AG20443 (cell line): ENCODE measurements around the gene MYCBPAP.

ENCODE experiments used
- DNase-seq: peaks from one replicate; pipeline ENCODE4 v3.0.0; 2012; ENCODE audit warnings: low spot score, mixed read lengths

The MYCBPAP gene

DNA sequence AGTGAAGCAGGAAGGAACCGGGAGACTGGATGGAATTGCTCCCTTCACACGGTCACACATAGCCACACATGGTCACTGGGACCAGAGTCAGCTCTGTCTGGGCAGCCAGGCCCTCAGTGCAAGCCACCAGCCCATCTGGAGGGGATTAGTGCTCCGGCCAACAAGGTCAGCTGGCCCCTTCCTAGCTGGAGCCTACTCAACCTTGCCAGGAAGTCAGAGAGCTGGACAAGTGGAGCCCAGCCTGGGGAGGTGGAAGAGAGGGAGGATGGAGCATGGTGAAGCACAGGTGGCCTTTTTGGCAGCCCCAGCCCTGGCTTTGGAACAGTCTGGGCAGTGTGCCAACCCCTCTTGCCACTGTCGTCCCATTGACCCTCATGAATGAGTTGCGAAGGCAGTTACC, 48.6 kb downstream of the MYCBPAP start:
- DNase-seq: no peak

DNA sequence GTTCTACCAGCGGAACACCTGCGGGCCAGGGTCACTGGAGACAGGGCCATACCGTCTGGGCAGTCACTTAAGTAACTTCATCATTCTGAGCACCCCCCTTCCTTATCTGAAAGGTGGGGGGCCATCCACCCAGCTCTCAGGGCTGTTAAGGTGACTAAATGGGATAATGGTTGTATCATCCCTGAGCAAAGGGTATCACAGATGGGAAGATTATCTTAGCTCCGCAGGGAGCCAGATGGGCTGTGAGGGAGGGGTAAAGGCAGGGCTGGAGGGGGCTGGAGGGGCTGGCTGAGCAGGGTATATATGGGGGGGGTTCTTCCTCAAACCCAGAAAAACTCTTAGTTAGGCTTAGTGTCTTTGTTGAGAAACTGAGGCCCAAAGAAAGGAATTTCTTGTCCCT, 49.4 kb downstream of the MYCBPAP start:
- no peak for DNase-seq

DNA sequence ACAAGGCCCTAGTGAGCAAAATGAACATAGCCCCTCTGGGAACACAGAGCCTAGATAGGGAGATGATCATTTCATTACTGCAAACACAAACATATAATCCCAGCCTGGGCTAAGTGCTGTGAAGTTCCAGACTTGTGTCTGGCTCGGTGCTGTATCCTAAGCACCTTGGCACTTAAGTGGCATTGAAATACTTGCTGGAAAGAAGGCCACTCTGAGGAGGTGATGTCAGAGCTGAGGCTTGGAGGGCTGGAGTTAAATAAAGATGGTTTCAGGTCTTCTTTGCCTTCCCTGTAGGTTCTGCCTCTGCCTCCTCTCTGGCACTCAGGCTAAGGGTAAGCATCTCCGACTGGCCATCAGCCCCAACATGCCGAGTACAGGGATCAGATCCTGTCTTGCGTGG, 49.9 kb downstream of the MYCBPAP start:
- no peak for DNase-seq

DNA sequence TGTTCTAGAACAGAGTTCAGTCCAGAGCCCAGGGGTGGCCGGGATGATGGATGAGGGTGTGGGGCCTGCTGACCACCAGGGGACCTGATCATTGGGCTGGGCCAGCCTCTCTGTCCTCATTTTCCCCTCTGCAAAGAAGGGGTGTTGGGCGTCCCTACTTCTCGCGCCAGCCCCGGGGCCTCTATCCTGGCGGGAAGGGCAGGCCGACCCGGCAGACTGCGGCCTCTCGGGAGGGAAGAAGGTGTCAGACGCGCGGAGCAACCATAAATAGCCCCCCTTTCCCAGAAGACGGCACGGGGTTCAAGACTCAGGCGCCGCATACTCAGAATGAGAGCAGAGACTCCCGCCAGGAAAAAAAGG, 50.3 kb downstream of the MYCBPAP start:
- no peak for DNase-seq

DNA sequence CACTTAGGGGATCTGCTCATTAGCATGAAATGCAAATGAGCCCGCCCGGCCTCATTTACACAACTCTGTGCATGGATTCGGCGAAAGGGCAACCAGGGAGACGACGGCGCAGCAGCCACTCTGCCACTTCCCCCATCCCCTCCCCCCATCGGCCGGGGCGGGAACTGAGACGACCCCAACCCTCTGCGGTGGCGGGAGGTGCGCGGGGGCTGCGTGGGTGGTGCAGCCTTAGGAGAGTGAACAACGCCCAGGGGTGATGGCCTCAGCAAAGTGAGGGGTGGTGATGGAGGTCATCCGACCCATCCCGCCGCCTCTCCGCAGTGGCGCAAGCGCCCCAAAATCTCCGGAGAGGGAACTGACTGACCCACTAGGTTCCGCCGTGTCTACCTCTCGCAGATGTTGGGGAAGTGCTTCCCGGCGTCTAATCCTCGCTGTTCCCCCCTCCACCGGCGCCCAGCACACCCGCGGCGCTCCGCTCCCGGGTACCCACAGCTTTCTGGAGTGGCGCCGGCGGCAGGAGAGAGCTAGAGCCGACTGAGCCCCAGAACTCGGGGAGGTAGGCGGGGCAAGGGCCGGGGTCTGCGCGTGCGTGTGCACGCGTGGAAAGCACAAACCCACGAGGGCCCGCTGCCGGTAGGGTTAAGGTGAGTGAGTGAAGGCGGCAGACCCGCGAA, 50.8 kb downstream of the MYCBPAP start:
- DNase-seq: no peak

DNA sequence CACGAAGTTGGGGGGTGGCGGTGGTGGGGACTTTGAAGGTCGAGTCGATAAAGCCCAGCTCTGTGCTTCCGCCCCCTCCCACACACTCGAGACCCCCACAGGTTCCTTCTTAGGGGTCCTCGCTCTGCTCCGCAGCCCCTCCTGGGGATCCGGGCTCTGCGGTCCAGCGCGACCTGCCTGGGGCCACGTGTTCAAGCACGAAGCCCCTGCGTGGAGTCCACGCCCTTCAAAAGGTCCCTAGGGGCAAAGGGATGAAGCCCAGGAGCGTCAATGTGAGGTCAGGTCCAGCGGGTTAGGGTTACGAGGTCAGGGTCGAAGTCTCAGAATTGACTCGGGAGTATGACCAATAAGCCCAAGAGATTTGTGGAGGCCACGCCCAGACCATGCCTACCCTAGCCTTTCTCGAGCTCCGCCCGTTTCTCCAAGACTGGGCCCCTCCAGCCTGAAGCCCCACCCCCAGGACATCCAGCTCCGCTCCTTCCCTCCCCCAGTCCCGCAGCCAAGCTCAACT, 51.5 kb downstream of the MYCBPAP start:
- peak; percentile 66 for DNase-seq

DNA sequence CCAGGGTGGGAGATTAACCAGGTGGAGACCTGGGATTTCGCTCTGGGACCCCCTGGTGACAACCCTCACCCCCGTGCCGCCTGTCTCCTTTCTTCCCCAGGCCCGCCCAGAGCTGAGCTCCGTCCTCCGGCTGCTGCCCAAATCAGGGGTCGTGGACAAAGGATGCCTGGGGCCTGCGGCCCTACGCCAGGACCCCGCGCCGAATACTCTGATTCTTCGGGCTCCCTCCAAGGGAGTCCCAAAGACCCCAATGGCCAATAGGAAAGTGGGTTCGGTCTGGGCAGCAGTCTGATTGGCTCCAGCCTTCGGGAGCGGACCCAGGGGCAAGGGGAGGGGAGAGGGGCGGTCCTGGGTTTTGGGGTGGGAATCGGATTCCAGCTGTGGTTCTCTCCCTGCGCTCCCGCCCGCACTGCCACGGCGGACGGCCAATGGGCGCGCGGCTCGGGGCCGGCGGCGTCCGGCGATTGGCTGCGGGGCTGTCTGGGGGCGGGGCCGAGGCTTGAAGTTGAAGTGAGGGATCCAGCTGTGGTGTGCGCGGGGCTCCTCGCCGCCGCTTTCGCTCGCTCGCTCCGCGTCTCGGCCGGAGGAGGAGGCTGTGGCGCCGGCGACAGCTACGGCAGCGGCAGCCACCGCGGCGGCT, 52.1 kb downstream of the MYCBPAP start, which contains the start of gene CACNA1G:
TSS of gene CACNA1G (plus strand) at position 531 of the 640 bp plus-strand sequence. CDS start 745 bp downstream, outside the sequence.
- DNase-seq: peak; percentile 96

DNA sequence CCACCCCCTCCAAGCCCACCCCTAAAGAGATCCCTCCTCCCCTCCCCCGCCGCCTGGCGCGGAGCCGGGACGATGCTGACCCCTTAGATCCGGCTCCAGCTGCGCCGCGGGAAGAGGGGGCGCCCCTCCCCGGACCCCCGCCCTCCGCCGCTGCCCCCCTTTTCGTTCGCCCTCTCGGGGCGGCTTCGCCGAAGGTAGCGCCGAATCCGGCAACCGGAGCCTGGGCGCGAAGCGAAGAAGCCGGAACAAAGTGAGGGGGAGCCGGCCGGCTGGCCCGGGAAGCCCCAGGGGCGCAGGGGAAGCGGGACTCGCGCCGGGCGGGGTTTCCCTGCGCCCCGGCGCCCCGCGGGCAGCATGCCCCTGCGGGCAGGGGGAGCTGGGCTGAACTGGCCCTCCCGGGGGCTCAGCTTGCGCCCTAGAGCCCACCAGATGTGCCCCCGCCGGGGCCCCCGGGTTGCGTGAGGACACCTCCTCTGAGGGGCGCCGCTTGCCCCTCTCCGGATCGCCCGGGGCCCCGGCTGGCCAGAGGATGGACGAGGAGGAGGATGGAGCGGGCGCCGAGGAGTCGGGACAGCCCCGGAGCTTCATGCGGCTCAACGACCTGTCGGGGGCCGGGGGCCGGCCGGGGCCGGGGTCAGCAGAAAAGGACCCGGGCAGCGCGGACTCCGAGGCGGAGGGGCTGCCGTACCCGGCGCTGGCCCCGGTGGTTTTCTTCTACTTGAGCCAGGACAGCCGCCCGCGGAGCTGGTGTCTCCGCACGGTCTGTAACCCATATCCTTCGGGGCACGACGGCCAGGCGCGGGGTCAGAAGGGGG, 52.9 kb downstream of the MYCBPAP start:
- no peak for DNase-seq

DNA sequence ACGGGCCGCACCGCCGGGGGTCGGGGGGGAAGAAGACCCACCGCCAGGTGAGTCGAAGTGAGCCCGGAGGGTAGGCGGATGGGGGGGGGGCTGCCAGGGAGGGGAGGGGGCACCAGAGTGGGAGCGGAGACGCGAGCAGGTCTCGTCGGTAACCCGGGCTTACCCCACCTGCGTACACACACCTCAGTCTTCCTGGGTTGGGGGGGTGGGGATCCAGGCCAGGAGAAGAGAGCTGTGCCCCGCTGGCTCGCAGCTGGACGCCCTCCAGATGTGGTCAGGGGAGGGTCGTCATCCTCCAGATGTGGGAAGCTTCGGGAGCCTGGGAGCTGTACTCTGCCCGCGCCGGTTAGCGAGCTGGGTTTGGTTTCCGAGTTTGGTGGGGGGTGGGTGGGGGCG, 53.5 kb downstream of the MYCBPAP start:
- DNase-seq: no peak

DNA sequence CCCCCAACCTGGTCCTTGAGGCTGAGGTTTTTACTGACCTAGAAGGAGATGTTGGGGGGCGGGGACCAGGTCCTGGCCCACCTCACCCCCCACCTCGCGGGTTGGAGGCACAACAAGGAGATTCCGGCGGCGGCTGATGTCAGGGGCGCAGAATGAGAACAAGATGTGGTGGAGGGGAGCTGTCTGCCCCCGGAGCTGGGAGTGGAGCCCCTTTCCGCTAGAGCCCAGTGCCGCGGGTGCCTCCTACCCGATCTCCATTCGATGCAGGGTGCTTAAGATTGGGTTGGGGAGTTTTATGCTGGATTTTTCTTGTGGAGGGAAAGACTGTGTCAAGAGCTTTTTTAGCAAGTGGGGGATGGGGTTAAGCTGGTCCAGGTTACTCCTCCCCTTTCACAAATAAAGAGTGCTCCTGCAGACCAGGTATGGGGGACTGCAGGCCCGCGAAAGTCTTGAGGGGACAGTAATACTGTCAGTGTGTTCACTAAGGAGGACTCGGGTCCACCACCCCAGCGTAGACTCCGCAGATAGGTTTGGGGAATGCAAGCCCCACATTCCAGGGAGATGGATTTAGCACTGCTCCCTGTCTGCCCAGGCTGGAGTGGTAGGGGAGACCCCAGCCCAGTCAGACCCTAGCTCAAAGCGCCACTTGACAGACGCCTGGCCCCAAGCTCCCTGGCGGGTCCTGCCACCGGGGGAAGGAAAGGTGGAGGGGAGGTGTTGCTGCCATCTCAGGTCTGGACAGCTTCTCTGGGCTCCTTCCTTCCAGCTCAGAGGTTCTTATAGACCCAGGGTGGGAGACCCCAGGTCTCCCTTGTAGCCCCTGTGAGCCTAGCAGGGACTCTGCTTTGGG, 54.2 kb downstream of the MYCBPAP start:
- no peak for DNase-seq

DNA sequence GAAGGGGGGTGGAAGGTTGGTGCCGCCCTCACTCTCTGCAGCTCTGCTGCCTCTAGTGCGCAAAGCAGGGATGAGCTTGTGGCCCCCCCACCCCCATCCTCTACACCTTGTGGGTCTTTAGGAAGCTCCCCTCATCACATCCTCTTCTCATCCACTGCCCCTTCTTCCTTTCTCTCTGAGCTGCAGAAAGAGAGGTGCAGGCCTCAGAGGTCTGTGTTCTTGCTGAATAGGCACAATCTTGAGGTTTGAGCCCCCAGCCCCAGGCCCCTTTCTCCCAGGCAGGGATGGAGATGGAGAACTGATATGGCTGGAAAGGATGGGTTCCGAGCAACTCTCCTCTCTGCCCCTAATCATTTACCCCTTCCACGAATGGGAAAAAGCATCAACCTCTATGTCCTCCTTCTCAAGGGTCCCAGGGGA, 54.9 kb downstream of the MYCBPAP start:
- DNase-seq: no peak

DNA sequence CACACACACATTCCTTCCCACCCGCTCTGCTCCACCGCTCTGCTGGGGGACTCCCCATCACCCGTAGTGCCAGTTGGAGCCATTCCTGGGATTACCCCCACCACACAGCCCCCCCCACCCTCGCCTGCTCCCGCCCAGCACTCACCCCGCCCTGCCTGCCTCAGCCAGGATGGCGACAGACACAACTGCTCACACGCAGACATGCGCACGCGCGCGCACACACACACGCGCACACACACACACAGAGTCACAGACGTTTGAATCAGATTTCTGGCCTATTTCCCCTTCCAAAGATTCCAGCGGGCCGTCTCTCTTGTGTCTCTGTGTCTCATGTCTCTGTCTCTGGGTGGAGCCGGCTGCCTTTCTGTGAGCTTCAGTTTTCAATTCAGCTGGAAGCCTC, 56.7 kb downstream of the MYCBPAP start:
- DNase-seq: peak; percentile 95

DNA sequence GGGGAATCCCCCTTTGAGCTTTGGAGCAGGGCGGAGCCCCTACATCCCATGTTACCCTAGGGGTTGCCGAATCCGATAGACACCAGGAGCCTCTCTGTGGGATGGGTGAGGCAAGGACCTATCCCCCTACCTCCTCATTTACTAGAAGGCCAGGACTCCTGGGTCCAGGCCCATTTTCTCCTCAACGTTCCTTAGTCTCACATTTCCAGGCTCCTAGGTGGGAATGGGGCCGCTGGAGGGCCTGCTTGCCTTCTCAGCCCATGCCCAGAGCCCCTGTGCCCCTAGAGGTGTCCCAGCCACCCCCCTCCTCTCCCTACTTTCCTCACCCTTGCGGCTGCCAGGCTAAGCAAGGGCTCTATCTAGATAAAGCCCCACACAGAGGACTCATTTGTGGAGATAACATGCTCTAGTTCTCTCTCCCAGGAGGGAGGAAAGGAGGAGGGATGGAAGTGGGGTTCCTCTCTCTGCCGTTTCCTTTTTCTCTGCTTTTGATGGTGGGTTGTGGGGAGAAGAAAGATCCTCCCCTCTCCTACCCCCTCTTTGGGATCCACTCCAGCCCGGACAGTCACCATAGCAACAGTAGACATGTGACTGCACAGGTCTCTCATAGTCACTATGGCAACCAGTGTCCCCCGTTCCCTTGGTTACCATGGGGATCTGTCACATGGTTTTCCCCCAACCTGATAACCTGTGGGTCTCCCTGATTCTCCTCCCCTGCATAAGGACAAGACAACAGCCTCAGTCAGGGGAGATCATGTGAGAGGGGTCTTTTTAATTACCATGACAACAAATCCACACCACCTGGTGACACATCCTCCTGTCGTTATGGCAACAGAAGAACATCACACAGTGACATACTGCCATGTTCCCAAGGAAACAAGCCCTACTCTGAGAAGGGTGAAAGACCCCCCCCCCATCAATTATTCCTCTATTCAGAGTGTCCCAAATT, 57.4 kb downstream of the MYCBPAP start:
- peak; percentile 38 for DNase-seq

DNA sequence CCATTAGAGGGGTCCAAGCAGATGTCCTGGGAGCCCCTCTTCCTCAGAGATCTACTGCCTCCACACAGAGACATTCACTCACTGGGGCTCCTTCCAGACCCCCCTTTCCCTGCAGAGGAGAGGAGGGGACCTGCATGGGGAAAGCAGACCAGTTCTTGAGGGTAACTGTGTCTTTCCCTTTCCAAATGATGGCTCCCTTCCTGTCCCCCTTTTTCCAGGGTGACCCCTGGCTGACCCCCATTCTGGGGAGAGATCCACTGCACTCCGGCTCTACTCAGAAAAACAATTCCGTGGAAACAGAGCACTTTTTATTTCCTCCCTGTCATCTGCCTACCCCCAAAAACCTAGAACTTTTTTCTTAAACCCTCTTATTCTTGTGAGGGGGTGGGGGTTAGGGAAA, 58.6 kb downstream of the MYCBPAP start:
- DNase-seq: no peak

DNA sequence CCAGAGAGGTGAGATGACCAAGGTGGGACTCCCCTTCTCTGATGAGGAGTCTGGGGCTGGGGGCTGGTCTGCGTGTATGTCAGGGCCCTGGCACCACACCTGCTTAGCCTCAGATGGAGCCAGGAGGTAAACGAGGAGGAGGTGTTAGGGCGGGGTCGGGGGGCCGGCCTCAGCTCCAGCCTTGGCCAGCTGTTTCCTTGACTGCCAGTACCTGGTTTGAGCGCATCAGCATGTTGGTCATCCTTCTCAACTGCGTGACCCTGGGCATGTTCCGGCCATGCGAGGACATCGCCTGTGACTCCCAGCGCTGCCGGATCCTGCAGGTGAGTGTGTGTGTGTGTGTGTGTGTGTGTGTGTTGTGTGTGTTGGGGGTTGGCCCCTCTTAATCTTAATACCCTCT, 60.4 kb downstream of the MYCBPAP start:
- DNase-seq: no peak

DNA sequence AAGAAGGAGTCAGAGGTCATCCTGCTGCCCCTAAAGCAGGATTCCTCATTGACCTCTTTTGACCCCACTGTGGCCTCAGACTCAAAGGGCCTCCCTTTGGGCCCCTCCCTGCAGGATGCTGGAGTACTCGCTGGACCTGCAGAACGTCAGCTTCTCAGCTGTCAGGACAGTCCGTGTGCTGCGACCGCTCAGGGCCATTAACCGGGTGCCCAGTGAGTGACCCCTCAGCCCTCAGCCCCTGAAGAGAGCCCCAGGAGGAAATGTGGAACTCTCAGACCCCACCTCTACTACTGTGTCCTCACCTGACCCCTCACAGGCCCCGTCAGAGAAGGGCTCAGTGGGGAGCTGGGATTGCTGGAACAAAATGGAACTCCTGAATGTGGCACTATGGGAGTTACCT, 61.4 kb downstream of the MYCBPAP start:
- no peak for DNase-seq

DNA sequence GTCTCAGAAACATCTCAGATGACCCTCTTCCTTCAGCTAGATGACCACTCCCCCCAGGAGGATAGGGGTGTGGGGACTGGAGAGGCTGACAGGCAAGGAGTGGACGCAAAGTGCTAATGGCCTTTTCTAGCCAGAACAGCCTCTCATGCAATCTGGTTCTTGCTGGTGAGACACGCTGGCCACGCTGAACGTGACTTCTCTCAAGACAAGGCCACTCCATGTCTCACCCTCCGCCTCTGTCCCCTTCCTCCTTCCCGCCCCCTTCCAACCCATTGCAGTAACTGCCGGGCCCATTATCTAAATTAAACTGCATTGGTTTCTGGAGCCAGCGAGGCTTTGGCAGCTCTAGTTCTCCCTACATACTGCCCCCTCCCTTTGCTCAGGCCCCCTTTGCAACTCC, 61.8 kb downstream of the MYCBPAP start:
- DNase-seq: no peak

DNA sequence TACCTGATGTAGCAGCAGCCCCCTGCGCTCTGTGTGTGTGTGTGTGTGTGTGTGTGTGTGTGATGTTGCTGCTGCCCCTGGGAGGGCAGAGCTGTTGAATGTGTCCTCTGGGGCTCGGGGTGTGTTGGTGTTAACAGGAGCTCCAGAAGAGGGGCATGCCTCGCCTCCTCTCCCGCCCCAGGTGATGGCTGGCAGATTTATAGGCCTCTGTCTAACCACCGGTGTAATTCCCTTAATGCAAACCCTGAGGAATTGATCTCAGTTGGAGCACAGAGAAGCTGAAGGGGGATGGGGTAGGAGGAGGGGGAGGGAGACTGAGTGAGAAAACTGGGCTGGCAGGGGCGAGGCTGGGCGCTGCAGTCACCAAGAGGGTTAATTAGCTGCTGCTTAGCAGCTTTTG, 62.3 kb downstream of the MYCBPAP start:
- DNase-seq: no peak

DNA sequence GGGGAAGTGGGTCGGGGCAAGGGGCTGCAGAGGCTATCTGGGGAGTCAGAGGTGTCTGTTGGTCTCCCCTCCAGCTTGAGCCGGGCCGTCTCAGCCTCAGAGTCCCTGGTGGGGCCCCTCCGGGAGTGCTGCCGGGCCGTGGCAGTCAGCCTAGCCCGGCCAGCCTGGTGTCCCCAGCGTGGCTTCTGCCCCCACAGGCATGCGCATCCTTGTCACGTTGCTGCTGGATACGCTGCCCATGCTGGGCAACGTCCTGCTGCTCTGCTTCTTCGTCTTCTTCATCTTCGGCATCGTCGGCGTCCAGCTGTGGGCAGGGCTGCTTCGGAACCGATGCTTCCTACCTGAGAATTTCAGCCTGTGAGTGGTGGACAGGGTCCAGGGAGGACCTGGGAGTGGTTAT, 63.4 kb downstream of the MYCBPAP start:
- no peak for DNase-seq

DNA sequence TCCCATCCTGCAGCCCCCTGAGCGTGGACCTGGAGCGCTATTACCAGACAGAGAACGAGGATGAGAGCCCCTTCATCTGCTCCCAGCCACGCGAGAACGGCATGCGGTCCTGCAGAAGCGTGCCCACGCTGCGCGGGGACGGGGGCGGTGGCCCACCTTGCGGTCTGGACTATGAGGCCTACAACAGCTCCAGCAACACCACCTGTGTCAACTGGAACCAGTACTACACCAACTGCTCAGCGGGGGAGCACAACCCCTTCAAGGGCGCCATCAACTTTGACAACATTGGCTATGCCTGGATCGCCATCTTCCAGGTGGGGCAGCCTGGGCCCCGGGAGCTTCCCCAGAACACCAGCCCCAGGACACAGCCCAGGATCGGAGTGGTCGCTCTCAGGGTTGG, 64.3 kb downstream of the MYCBPAP start:
- DNase-seq: no peak
